ENCODE measurements around the gene RBM8A.
A peak's percentile ranks its signal among the peaks of the same experiment; 100 is the strongest.

RBM8A gene

DNA sequence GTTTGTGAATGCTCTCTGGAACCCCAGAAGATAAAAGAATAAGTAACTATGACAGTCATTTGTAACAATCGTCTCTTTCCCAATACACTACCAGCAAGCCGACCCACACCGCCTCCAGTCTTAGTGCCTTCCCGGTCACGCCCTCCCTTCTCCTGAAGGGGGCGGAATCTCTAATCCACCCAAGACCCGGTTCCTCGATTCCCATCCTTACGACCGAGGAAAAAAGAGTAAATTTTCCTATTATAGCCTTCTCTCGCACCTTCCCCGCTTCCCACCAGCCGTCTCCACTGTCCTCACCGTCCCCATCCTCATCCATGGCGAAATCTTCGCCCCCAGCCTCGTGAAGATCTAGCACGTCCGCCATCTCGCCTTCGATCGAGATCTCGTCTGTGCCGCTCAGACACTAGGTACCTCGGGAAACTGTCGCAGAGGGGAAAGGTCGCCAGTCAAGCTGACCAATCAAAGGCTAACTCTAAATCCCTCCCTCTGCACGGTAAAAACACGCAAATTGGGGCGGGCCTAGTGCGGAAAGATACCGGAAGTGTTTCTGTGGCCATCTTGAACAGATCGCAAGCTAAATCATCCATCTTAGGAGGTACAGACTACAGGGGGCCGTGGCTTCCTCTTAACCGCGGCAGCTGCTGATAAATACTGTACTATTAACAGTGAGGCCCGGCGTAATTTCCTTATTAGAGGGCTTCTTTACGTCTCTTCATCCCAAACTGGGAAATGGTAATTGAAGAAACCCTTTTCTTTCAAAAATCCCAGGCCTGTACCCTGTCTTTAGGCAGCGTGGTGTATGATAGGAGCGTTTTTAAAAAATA, at the start of gene RBM8A:
Gene RBM8A, minus strand, starts transcription at position 422 of the 824 bp plus-strand sequence. Its CDS starts 58 bp downstream, at position 364.
- H3K27ac ChIP-seq: peak within 1 kb of the TSS; percentile 81 to 99 (median 95)
- H3K4me3 ChIP-seq: peak within 1 kb of the TSS; percentile 61 to 91 (median 68)

DNA sequence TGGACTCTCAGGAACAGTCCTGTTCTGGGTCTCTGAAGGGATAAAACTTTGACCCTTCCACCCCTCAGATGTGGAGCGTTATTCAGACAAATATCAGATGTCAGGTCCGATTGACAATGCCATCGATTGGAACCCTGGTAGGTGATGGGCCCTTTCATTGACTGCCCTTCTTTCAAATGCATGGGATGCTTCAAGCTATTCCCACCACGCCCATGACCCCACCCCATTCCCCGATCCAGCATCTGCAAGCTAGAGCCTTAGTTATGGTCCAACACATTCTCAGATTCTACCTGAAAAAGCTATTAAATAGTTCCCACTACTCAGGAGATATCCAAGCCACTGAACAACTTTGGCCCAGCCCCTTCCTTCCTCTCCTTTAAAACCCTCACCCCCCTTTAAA, 49.7 kb upstream of the RBM8A start:
- Histone ChIP-seq H3K4me3 (no peak overlapping the region), H3K27ac (peak overlapping the region in 12 of 21 experiments; percentile 41 to 98 (median 92))

DNA sequence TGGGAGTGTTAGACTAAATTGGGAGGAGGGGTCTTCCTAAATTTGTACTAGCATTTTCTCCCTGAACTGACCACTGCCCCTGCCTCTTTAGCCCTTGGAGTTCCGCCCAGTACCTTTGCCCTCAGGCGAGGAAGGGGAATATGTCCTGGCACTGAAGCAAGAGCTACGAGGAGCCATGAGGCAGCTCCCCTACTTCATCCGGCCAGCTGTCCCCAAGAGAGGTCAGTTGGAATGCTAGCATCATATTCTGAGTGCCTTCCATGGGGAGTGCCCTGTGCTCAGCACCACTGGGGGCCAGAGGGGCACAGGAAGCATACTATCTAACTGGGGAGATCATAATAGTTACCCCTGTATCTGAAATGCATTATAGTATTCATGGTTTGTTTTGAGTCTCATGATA, 47.9 kb upstream of the RBM8A start:
- Histone ChIP-seq H3K4me3 (no peak overlapping the region), H3K27ac (peak overlapping the region in 1 of 21 experiments; percentile 10)

GRCh38 chr1:145974721-145975120, 47.4 kb upstream of the RBM8A start:
- Histone ChIP-seq H3K27ac (peak overlapping the region in 1 of 21 experiments; percentile 10), H3K4me3 (no peak overlapping the region)

DNA sequence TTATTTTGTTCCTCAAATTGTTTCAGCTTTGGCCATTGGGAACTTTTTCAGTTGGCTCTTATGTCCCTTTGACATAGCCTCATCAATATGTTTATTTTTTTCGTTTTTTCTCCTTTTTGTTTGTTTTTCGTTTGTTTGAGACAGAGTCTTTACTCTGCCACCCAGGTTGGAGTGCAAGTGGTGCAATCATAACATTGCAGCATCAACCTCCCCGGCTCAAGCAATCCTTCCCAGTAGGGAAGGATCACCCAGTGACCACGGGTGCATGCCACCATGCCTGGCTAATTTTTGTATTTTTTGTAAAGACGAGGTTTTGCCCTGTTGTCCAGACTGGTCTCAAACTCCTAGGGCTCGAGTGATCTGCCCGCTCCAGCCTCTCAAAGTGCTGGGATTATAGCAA, 45.3 kb upstream of the RBM8A start:
- H3K27ac ChIP-seq: no peak overlapping the region
- H3K4me3 ChIP-seq: no peak overlapping the region

- no peak overlapping the region for H3K27ac ChIP-seq
- no peak overlapping the region for H3K4me3 ChIP-seq
Measured at GRCh38 chr1:145967288-145967687, 40.0 kb upstream of the RBM8A start.

DNA sequence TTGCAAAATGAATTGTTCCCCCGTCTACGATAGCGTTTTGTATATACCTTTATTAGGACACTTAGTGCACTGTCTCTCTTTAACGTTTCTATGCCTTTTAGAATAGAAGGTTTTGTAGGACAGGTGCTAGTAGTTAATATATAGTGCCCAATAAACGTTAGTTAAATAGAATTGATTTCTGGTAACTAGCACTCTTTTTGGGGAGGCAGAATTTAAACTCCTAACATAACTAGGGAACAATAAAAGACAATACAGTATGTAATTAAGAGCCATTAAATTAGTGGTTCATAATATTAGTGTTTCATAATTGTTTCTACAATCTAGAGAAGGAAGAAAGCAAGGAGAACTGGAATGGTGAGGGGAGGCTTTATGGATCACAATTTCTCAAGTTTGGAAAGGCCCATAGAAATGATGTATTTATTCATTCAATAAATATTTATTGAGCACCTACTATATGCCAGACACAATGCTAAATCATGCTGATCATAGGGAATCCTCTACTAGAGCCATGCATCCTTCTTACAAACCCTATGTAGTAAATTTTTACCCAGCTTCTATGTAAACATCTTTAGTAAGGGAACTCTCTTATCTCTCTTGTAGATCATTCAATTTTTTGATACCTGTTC, 37.9 kb upstream of the RBM8A start:
- H3K27ac ChIP-seq: peak overlapping the region in 20 of 21 experiments; percentile 56 to 92 (median 85)
- H3K4me3 ChIP-seq: peak overlapping the region; percentile 36 to 60 (median 51)

- Histone ChIP-seq H3K27ac (peak within 1 kb of the TSS in 20 of 21 experiments; percentile 56 to 92 (median 85)), H3K4me3 (peak within 1 kb of the TSS; percentile 36 to 60 (median 51))
Measured at GRCh38 chr1:145964328-145965118, 37.2 kb upstream of the RBM8A start, which contains the start of the genes ANKRD34A and POLR3GL. Gene ANKRD34A (minus strand): TSS chr1:145964575. CDS start chr1:145961759, 2,816 bp downstream. Gene POLR3GL (plus strand): TSS chr1:145964690. CDS start chr1:145974866, 10,176 bp downstream.

GRCh38 chr1:145963265-145964019, 36.2 kb upstream of the RBM8A start:
- Histone ChIP-seq H3K27ac (peak overlapping the region in 20 of 21 experiments; percentile 56 to 92 (median 85)), H3K4me3 (peak overlapping the region in 5 of 7 experiments; percentile 51 to 60 (median 56))

DNA sequence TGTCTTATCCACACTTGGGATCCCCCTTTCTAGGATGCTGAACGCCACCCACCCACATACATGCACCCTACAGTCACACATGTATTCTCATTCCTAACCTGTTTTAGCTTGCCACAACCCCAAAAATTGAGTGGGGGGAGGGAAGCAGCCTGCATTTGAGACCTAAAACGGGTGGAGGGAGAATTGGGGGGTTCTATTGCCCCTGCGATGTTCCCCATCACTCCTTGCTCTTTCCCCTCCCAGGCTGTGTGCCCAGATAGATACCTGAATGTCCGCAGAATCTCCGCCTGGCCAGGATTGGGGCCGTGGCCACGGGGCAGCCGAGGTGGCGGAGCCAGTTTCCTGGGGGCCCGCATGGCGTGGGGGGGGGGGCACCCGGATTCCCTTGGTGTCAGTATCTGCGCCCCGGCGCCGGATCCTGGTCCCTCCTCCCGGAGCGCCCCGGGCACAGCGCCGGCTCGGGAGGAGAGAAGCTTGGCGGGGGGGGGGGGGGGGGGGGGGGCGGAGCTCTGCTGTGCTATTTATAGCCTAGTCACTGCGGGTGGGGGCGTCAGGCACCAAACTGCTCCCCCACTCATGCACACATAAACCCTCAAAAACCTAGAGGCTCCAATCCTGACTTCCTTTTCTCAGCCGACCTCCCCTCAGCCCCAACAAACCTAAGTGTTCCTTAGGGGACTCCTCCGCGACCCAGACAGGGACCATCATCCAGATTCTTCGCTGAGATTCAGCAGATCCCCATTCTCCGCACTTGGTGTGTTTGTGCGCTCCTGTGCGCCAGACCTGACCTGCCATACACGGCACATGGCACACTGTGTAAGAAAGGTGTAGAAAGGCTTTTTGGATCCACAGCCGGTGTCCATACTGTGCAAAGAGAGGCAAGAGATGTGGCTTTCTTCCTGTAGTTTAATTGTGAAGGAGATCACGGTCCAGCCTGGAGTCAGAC, 35.1 kb upstream of the RBM8A start:
- peak overlapping the region in 13 of 21 experiments; percentile 9 to 92 (median 53) for H3K27ac ChIP-seq
- peak overlapping the region; percentile 44 to 56 (median 51) for H3K4me3 ChIP-seq

GRCh38 chr1:145961425-145962156, 34.3 kb upstream of the RBM8A start:
- Histone ChIP-seq H3K4me3 (peak overlapping the region; percentile 44 to 56 (median 51)), H3K27ac (peak overlapping the region in 15 of 21 experiments; percentile 40 to 92 (median 69))

- H3K4me3 ChIP-seq: peak overlapping the region; percentile 44 to 56 (median 51)
Measured at GRCh38 chr1:145961109-145961424, 33.8 kb upstream of the RBM8A start.

GRCh38 chr1:145960468-145961108, 33.3 kb upstream of the RBM8A start:
- Histone ChIP-seq H3K4me3 (peak overlapping the region; percentile 44 to 56 (median 51)), H3K27ac (peak overlapping the region in 20 of 21 experiments; percentile 30 to 92 (median 64))

More at GRCh38 chr1:145961109-145961424, 33.8 kb upstream of the RBM8A start:
- H3K27ac ChIP-seq: peak overlapping the region in 19 of 21 experiments; percentile 30 to 92 (median 66)

DNA sequence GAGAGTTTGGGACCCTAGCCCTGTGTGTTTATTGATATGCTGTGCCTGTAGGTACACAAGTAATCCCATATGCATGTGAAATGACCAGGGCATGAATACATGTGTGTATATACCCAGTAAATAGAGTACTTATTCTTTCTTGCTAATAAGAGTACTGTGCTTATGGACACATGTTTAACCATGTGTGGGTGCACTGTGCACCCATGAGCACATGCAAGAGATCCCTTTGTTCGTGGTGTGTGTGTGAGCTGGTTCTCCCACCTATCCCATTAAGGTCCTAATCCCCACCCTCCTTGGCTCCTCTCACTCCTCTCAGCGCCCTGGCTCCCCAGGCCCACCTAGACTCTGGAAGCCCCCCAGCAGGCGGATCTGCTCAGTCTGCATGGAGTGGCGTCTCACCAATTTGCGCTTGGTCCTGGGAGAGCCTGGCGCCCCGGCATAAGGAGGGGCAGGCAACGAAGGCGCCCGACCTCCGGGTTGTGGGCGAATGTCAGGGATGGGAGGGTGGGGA, 32.7 kb upstream of the RBM8A start:
- peak overlapping the region; percentile 44 to 56 (median 51) for H3K4me3 ChIP-seq
- H3K27ac ChIP-seq: peak overlapping the region in 20 of 21 experiments; percentile 30 to 92 (median 64)

GRCh38 chr1:145959333-145959732, 32.0 kb upstream of the RBM8A start:
- Histone ChIP-seq H3K4me3 (no peak overlapping the region), H3K27ac (peak overlapping the region in 2 of 21 experiments; percentile 9 to 18)

DNA sequence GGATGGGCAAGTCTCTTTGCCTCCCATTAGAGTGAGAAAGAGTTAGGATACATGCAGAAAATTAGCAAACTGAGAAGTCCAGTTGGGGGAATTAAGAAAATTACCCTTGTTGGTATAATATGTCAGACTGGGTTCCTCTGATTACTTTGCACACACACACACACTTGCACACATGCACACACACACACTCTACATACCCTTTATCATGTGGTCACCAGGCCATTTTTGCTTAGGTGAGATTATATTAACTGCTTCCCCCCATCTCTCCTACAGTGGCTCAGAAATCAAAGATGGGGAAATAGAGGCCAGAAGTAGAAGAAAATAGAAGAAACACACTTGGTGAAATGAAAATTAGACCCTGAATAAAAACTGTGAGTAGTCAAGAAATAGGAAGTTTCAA, 31.4 kb upstream of the RBM8A start:
- Histone ChIP-seq H3K27ac (peak overlapping the region in 4 of 21 experiments; percentile 85 to 96 (median 92)), H3K4me3 (no peak overlapping the region)
